ENCODE data around the gene GSTK1.
"Not testable (repeated sequence)": the region's sequence is repeated elsewhere in the genome, so short reads cannot be mapped to it uniquely, and the experiment has no call there.

Gene GSTK1

DNA sequence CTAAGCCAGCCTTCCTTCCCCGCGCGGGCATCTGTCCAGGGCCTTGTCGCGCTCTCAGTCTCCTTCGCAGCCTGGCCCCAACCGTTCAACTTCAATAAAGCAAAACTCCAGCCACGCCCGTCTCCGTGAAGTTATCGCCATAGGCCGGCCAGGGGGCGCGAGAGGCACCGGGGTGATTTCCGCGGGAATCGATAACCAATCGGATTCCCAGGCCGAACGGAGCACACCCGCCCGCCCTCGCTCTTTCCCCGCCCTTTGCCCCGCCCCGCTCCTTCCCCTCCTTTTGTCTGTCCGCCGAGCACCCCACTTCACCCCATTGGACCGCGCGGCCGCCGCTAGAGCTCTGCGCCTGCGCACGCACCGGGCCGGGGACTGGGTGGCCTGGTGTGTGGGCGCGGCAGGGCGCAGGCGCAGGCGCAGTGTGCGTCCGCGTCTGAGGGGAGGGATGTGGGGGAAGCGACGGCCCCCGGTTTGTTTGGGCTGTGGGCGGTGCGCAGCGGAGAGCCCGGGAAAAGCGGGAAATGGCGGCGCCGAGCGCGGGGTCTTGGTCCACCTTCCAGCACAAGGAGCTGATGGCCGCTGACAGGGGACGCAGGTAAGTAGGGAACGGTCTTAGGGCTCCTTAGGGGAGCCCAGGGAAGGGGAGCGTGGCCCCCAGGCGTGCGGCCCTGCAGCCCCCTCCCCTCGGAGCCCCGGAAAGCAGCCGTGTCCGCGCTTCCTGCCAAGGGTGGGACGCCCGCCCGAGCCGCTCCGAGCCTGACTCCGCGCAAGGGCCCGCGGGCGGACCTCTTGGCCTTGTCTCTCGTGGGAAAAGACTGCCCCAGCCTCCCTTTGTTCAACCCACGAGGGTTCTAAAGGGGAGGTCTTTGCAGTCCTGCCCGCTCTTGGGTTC is 24.9 kb downstream of the GSTK1 start, which contains the start of gene CASP2:
CASP2 (plus strand) TSS at position 417 of the 892 bp plus-strand sequence; CDS start at position 522, 105 bp downstream.
- peak within 1 kb of the TSS; percentile 50 for H3K9ac ChIP-seq (ENCODE audit: low read length)

DNA sequence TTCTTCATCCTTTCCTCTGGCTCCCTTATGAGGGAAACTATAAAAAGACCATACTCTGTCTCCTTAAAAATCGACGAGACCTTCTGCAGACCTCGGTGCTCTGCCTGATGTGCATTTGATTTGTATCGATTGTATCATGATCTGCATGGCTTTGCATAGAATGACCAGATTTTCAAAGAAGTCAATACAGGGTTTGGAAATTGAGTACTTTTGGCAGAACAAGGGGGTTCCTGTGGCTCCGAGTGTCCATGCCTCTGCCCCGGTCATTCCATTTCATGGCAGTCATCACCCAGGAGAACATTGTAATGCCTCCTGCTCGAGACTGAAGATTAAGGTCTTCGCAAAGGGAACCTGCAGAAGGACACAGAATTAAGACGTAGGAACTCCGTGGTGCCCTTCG is 25.6 kb downstream of the GSTK1 start:
- Histone ChIP-seq H3K27ac (ENCODE audit: low read depth, low read length) (peak overlapping the region; percentile 74), H3K9ac (ENCODE audit: low read length) (peak overlapping the region; percentile 50), H3K4me3 (ENCODE audit: low read depth in 1 of 2, low read length in 2 of 2) (peak overlapping the region; percentile 71 to 90), H3K4me1 (ENCODE audit: insufficient read depth, low read length) (peaks cover 24% of the 10 kb centered on the region), H3K9me3 (ENCODE audit: low read length) (no peaks in the 10 kb centered on the region), H3K27me3 (ENCODE audit: control insufficient read depth in 1 of 2, insufficient read depth in 2 of 2, low read length in 2 of 2) (no peaks in the 10 kb centered on the region), H3K36me3 (ENCODE audit: insufficient read depth, low read length) (peaks cover 17% of the 10 kb centered on the region)

More for the DNA sequence above, 24.9 kb downstream of the GSTK1 start, which contains the start of gene CASP2:
- Histone ChIP-seq H3K27ac (ENCODE audit: low read depth, low read length) (peak within 1 kb of the TSS; percentile 77), H3K36me3 (ENCODE audit: insufficient read depth, low read length) (peaks cover 10% of the 10 kb centered on the region), H3K4me1 (ENCODE audit: insufficient read depth, low read length) (peaks cover 24% of the 10 kb centered on the region), H3K4me3 (ENCODE audit: low read depth in 1 of 2, low read length in 2 of 2) (peak within 1 kb of the TSS; percentile 71 to 90), H3K9me3 (ENCODE audit: low read length) (no peaks in the 10 kb centered on the region), H3K27me3 (ENCODE audit: control insufficient read depth in 1 of 2, insufficient read depth in 2 of 2, low read length in 2 of 2) (no peaks in the 10 kb centered on the region)

DNA sequence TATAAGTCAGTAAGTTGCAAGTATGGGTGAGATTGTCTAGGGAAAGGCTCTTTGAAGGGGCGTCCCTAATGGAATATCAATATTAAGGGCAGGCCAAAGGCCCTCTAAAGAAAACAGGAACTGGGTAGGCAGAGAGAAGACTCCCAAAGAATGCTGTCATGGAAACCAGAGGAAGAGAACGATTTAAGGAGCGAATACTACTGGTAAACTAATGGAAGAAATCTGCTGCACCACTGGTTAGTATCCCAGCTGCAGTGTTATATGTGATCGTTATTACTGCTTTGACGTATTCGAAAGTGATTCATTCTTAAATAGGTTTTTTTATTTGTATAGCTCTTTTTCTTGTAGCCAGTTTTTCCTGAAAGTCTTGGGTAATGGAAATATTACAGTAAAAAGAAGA is 26.2 kb downstream of the GSTK1 start:
- Histone ChIP-seq H3K36me3 (ENCODE audit: insufficient read depth, low read length) (peaks cover 23% of the 10 kb centered on the region), H3K4me1 (ENCODE audit: insufficient read depth, low read length) (peaks cover 24% of the 10 kb centered on the region), H3K4me3 (ENCODE audit: low read depth in 1 of 2, low read length in 2 of 2) (peak overlapping the region; percentile 71 to 90), H3K27ac (ENCODE audit: low read depth, low read length) (peak overlapping the region; percentile 74), H3K9me3 (ENCODE audit: low read length) (no peaks in the 10 kb centered on the region), H3K27me3 (ENCODE audit: control insufficient read depth in 1 of 2, insufficient read depth in 2 of 2, low read length in 2 of 2) (no peaks in the 10 kb centered on the region), H3K9ac (ENCODE audit: low read length) (no peak overlapping the region)

DNA sequence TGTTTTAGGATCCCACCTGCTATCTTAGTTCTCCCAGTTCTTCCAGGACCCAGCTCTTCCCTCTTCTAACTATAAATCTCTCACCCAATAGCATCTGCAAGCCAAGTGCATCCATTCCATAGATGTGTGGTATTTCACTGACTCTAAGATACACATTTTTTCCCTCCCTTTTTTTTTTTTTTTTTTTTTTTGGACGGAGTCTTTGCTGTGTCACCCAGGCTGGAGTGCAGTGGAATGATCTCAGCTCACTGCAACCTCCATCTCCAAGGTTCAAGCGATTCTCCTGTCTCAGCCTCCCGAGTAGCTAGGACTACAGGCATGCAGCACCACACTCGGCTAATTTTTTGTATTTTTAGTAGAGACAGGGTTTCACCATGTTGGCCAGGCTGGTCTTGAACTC is 26.6 kb downstream of the GSTK1 start:
- H3K27ac ChIP-seq (ENCODE audit: low read depth, low read length); H3K9ac ChIP-seq (ENCODE audit: low read length); H3K27me3 ChIP-seq (ENCODE audit: control insufficient read depth in 1 of 2, insufficient read depth in 2 of 2, low read length in 2 of 2); H3K9me3 ChIP-seq (ENCODE audit: low read length): not testable (repeated sequence)
- Histone ChIP-seq H3K4me1 (ENCODE audit: insufficient read depth, low read length) (peaks cover 24% of the 10 kb centered on the region), H3K4me3 (ENCODE audit: low read depth in 1 of 2, low read length in 2 of 2) (peak overlapping the region in 1 of 2 donors; percentile 90), H3K36me3 (ENCODE audit: insufficient read depth, low read length) (peaks cover 27% of the 10 kb centered on the region)

DNA sequence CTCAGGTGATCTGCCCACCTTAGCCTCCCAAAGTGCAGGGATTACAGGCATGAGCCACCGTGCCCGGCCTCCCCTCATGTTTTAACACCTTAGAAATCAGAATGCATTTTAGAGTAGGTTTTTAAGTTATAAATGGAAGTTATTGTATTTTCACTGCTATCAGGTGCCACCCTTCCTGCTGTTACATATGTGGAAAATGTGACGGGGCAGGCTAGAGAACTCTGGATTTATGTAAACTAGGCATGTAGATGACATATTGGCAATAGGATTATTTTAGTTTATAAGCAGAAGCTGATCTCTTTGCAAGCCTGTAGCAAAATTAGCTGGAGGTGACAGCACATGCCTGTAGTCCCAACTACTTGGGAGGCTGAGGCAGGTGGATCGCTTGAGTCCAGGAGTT is 27.1 kb downstream of the GSTK1 start:
- Histone ChIP-seq H3K27ac (ENCODE audit: low read depth, low read length) (no peak overlapping the region), H3K36me3 (ENCODE audit: insufficient read depth, low read length) (peaks cover 31% of the 10 kb centered on the region), H3K4me3 (ENCODE audit: low read depth in 1 of 2, low read length in 2 of 2) (no peak overlapping the region), H3K4me1 (ENCODE audit: insufficient read depth, low read length) (peaks cover 24% of the 10 kb centered on the region), H3K9ac (ENCODE audit: low read length) (no peak overlapping the region), H3K27me3 (ENCODE audit: control insufficient read depth in 1 of 2, insufficient read depth in 2 of 2, low read length in 2 of 2) (no peaks in the 10 kb centered on the region), H3K9me3 (ENCODE audit: low read length) (no peaks in the 10 kb centered on the region)

DNA sequence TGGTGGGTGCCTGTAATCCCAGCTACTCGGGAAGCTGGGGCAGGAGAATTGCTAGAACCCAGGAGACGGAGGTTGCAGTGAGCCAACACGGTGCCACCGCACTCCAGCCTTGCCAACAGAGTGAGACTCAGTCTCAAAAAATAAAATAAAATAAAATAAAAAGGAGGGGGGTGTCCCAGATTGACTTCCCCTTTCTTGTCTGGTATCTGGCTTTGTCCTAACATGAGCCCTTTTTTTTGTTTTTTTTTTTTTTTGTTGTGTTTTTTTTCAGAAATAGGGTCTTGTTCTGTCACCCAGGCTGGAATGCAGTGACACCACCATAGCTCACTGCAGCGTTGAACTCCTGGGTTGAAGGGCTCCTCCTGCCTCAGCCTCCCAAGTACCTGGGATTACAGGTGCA is 29.6 kb downstream of the GSTK1 start:
- no peaks in the 10 kb centered on the region for H3K9me3 ChIP-seq (ENCODE audit: low read length)
- H3K27me3 ChIP-seq (ENCODE audit: control insufficient read depth in 1 of 2, insufficient read depth in 2 of 2, low read length in 2 of 2), result no peaks in the 10 kb centered on the region
- peaks cover 19% of the 10 kb centered on the region for H3K4me1 ChIP-seq (ENCODE audit: insufficient read depth, low read length)
- H3K4me3 ChIP-seq (ENCODE audit: low read depth in 1 of 2, low read length in 2 of 2), result no peak overlapping the region
- H3K9ac ChIP-seq (ENCODE audit: low read length), result no peak overlapping the region
- no peak overlapping the region for H3K27ac ChIP-seq (ENCODE audit: low read depth, low read length)
- peaks cover 46% of the 10 kb centered on the region for H3K36me3 ChIP-seq (ENCODE audit: insufficient read depth, low read length)

DNA sequence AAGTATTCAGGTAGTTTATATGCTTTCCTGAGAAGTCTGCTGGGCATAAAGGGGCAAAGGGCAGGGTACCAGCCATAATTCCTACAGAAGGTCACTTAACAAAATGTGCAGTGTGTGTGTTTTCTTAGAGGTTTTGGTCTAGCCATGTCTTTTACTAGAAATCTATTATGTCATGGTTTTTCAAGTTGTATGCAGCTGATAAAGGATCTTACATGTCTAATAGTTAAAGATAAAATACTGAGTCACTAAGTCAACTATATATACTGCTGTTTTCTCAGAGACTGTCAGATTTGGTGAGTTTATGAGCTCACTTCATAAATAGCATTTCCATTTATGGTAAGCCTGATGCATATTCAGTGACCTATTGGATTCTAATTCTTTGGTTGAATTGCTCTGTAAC is 32.6 kb downstream of the GSTK1 start:
- Histone ChIP-seq H3K9ac (ENCODE audit: low read length) (no peak overlapping the region), H3K9me3 (ENCODE audit: low read length) (no peaks in the 10 kb centered on the region), H3K4me1 (ENCODE audit: insufficient read depth, low read length) (no peaks in the 10 kb centered on the region), H3K27me3 (ENCODE audit: control insufficient read depth in 1 of 2, insufficient read depth in 2 of 2, low read length in 2 of 2) (no peaks in the 10 kb centered on the region), H3K4me3 (ENCODE audit: low read depth in 1 of 2, low read length in 2 of 2) (no peak overlapping the region), H3K27ac (ENCODE audit: low read depth, low read length) (no peak overlapping the region), H3K36me3 (ENCODE audit: insufficient read depth, low read length) (peaks cover 72% of the 10 kb centered on the region)

DNA sequence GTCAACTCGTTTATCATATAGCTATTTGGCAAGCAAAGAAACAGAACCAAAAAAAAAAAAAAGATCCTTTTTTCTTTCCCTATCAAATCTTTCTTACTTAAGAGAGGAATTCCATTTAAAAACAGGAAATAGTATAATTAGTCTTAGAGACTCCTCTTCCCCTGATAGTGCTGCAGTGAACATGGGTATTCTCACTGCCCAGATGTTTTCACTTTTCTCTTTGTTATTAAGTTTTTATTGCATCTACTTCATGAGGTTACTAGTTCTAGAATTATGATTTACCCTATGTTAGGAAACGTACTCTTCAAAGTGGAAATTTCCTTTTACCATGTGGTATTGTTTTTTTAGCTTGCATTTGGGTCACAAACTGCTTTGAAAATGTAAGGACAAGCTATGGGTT is 33.4 kb downstream of the GSTK1 start:
- H3K9me3 ChIP-seq (ENCODE audit: low read length), result no peaks in the 10 kb centered on the region
- no peaks in the 10 kb centered on the region for H3K4me1 ChIP-seq (ENCODE audit: insufficient read depth, low read length)
- H3K4me3 ChIP-seq (ENCODE audit: low read depth in 1 of 2, low read length in 2 of 2), result no peak overlapping the region
- no peak overlapping the region for H3K27ac ChIP-seq (ENCODE audit: low read depth, low read length)
- H3K9ac ChIP-seq (ENCODE audit: low read length), result no peak overlapping the region
- H3K27me3 ChIP-seq (ENCODE audit: control insufficient read depth in 1 of 2, insufficient read depth in 2 of 2, low read length in 2 of 2), result no peaks in the 10 kb centered on the region
- H3K36me3 ChIP-seq (ENCODE audit: insufficient read depth, low read length), result peaks cover 80% of the 10 kb centered on the region

DNA sequence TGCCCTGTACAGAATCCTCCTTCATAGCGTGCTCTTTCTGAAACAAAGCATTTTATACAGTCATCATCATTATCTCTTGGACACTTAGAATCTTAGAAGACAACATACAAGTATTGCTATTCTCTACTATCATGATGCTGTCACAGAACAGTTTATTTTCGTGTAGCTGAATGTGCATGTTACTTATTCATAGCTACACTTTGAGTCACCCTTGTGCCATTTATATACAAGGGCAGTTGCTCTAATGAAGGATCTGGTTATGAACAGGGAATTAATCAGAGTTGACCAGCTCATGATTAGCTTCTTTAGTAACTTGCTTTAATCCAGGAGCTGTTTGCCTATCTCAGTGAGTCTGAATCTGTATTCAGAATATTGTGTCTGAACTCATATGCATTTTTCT is 36.1 kb downstream of the GSTK1 start:
- Histone ChIP-seq H3K4me3 (ENCODE audit: low read depth in 1 of 2, low read length in 2 of 2) (no peak overlapping the region), H3K9ac (ENCODE audit: low read length) (no peak overlapping the region), H3K36me3 (ENCODE audit: insufficient read depth, low read length) (peaks cover 81% of the 10 kb centered on the region), H3K4me1 (ENCODE audit: insufficient read depth, low read length) (no peaks in the 10 kb centered on the region), H3K27ac (ENCODE audit: low read depth, low read length) (no peak overlapping the region), H3K27me3 (ENCODE audit: control insufficient read depth in 1 of 2, insufficient read depth in 2 of 2, low read length in 2 of 2) (no peaks in the 10 kb centered on the region), H3K9me3 (ENCODE audit: low read length) (no peaks in the 10 kb centered on the region)

DNA sequence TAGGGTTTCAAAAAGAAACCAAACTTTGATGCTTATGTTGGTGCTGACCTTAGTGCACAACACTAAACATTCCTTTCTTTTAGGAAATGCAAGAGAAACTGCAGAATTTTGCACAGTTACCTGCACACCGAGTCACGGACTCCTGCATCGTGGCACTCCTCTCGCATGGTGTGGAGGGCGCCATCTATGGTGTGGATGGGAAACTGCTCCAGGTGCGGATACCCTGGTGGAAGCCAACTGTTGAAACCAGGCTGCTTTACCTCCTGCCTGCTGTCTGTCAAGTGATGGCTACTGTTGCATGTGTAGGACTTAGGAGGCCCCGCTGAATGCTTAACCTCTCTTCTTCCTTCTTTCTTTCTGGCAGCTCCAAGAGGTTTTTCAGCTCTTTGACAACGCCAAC is 36.6 kb downstream of the GSTK1 start:
- H3K4me1 ChIP-seq (ENCODE audit: insufficient read depth, low read length), result no peaks in the 10 kb centered on the region
- H3K36me3 ChIP-seq (ENCODE audit: insufficient read depth, low read length), result peaks cover 81% of the 10 kb centered on the region
- H3K9ac ChIP-seq (ENCODE audit: low read length), result no peak overlapping the region
- H3K27ac ChIP-seq (ENCODE audit: low read depth, low read length), result no peak overlapping the region
- H3K9me3 ChIP-seq (ENCODE audit: low read length), result no peaks in the 10 kb centered on the region
- no peaks in the 10 kb centered on the region for H3K27me3 ChIP-seq (ENCODE audit: control insufficient read depth in 1 of 2, insufficient read depth in 2 of 2, low read length in 2 of 2)
- no peak overlapping the region for H3K4me3 ChIP-seq (ENCODE audit: low read depth in 1 of 2, low read length in 2 of 2)

DNA sequence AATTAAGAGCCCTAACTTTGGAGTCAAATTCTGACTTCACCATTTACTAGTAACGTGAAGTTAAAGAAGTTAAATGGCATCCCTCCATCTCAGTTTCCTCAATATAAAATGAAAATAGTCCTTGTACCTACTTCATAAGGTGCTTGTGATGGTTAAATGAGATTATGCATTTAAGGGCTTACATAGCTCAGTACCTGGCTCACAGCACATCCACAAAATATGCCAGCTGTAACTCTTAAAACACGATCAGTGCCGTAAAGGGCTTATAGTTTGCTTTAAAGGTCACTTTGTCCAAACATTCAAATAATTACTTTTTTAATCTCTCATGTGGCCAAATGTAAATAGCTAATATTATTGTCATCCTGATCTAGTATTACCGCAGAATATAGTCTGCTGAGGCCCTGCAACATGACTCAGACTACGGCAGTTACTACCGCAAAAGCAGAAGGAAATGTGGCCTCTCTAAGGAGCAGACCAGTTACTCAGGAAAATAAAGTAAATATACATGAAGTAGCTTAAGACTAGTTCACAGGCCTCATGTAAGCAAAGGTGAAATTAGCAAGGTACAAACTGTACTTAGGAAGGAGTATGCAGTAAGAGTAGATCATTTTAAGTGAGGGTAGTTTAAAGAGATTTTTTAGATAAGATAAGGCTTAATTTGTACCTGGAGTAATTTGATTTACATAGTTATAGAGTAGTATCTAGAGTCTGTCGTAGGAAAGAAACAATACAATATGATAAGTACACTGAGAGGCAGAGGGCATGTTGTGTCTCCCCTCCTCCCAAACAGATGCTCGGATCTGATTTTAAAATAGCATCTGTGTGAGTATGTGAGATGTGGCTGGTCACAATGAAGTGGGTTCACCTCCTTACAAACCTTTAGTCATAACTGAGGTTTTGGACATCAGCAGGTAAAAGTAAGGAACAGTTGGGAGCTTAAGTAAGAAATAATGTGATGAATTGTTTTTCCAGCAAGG is 38.0 kb downstream of the GSTK1 start:
- H3K4me1 ChIP-seq (ENCODE audit: insufficient read depth, low read length), result no peaks in the 10 kb centered on the region
- no peak overlapping the region for H3K9ac ChIP-seq (ENCODE audit: low read length)
- H3K36me3 ChIP-seq (ENCODE audit: insufficient read depth, low read length), result peaks cover 81% of the 10 kb centered on the region
- H3K27ac ChIP-seq (ENCODE audit: low read depth, low read length), result no peak overlapping the region
- no peaks in the 10 kb centered on the region for H3K9me3 ChIP-seq (ENCODE audit: low read length)
- H3K27me3 ChIP-seq (ENCODE audit: control insufficient read depth in 1 of 2, insufficient read depth in 2 of 2, low read length in 2 of 2), result no peaks in the 10 kb centered on the region
- no peak overlapping the region for H3K4me3 ChIP-seq (ENCODE audit: low read depth in 1 of 2, low read length in 2 of 2)

Data from muscle layer of colon (tissue), 2 donors.